HepG2 (cell line): ENCODE data around the gene TARM1. TPM values are rescaled to one million over a fixed set of nuclear protein-coding genes. Genes with fewer than 3 reads are reported as not detected.

ENCODE experiments used
- AHR ChIP-seq: IDR thresholded peaks from 2 replicates; pipeline ENCODE4 v1.6.1; 2018; ENCODE audit warnings: missing genetic modification reagents, missing compliant biosample characterization
- ARNT2 ChIP-seq: sonication (generic); formaldehyde crosslinking; IDR thresholded peaks from 2 replicates; pipeline ENCODE4 v1.8.0; 2022; ENCODE audit warnings: mild to moderate bottlenecking, low read depth, missing genetic modification reagents, moderate library complexity
- ARNTL ChIP-seq: sonication (generic); formaldehyde crosslinking; IDR thresholded peaks from 2 replicates; pipeline ENCODE4 v1.4.0; 2020; ENCODE audit warnings: mild to moderate bottlenecking, missing genetic modification reagents
- ATF5 ChIP-seq: sonication (generic); formaldehyde crosslinking; IDR thresholded peaks from 2 replicates; pipeline ENCODE4 v1.4.0; 2020; ENCODE audit warnings: mild to moderate bottlenecking, low read depth, missing genetic modification reagents
- ATM ChIP-seq: fragments of 450-650 bp; IDR thresholded peaks from 2 replicates; pipeline ENCODE4 v1.7.1; 2017; ENCODE audit warnings: mild to moderate bottlenecking, borderline replicate concordance
- HMG20B ChIP-seq: conservative IDR thresholded peaks from 2 replicates; pipeline ENCODE4 v1.6.1; 2016; ENCODE audit warnings: missing genetic modification reagents, missing compliant biosample characterization
- KAT7 ChIP-seq: IDR thresholded peaks from 2 replicates; pipeline ENCODE4 v1.6.1; 2018; ENCODE audit warnings: borderline replicate concordance, missing compliant biosample characterization
- KLF16 ChIP-seq, 2 experiments: sonication (generic) in 1 of 2; formaldehyde crosslinking in 1 of 2; IDR thresholded peaks; 2 replicates each; pipeline versions ENCODE4 v1.6.1 to v1.8.0; 2016 to 2023; ENCODE audit warnings: missing genetic modification reagents in 2 of 2, missing compliant biosample characterization in 1 of 2
- MIER3 ChIP-seq: IDR thresholded peaks from 2 replicates; pipeline ENCODE4 v1.6.1; 2016; ENCODE audit warnings: missing compliant biosample characterization, borderline replicate concordance
- NCOR1 ChIP-seq: fragments of 200-600 bp; sonication (generic); IDR thresholded peaks from 2 replicates; pipeline ENCODE4 v1.7.0; 2017; ENCODE audit warnings: antibody characterized with exemption, low read length, borderline replicate concordance
- NONO ChIP-seq, 2 experiments: fragments of 450-650 bp in 1 of 2; sonication (generic) in 1 of 2; formaldehyde crosslinking in 1 of 2; IDR thresholded peaks in 1 of 2; conservative IDR thresholded peaks in 1 of 2; 2 replicates each; pipeline versions ENCODE4 v1.6.1 to v1.8.0; 2017 to 2022; ENCODE audit warnings: mild to moderate bottlenecking in 1 of 2, missing genetic modification reagents in 1 of 2, moderate library complexity in 1 of 2
- NRL ChIP-seq: sonication (generic); formaldehyde crosslinking; IDR thresholded peaks from 2 replicates; pipeline ENCODE4 v1.5.0; 2020; ENCODE audit warnings: missing genetic modification reagents, mild to moderate bottlenecking, moderate library complexity, borderline replicate concordance
- PLSCR1 ChIP-seq: sonication (generic); formaldehyde crosslinking; IDR thresholded peaks from 2 replicates; pipeline ENCODE4 v1.5.0; 2020; ENCODE audit warnings: missing genetic modification reagents, mild to moderate bottlenecking, borderline replicate concordance
- SRY ChIP-seq: sonication (generic); formaldehyde crosslinking; IDR thresholded peaks from 2 replicates; pipeline ENCODE4 v1.8.0; 2022; ENCODE audit warnings: mild to moderate bottlenecking, missing genetic modification reagents
- STAT6 ChIP-seq: sonication (generic); formaldehyde crosslinking; IDR thresholded peaks from 2 replicates; pipeline ENCODE4 v1.4.0; 2020; ENCODE audit warnings: missing genetic modification reagents, mild to moderate bottlenecking, borderline replicate concordance
- THRA ChIP-seq: sonication (generic); formaldehyde crosslinking; IDR thresholded peaks from 2 replicates; pipeline ENCODE4 v1.4.0; 2020; ENCODE audit warnings: missing genetic modification reagents, borderline replicate concordance
- ZNF383 ChIP-seq: sonication (generic); formaldehyde crosslinking; IDR thresholded peaks from 2 replicates; pipeline ENCODE4 v1.4.0; 2020; ENCODE audit warnings: missing genetic modification reagents, mild to moderate bottlenecking, borderline replicate concordance
- ZNF629 ChIP-seq: sonication (generic); formaldehyde crosslinking; conservative IDR thresholded peaks from 2 replicates; pipeline ENCODE4 v1.5.0; 2020; ENCODE audit warnings: missing genetic modification reagents
- ZSCAN9 ChIP-seq: IDR thresholded peaks from 2 replicates; pipeline ENCODE4 v1.6.1; 2016; ENCODE audit warnings: borderline replicate concordance
- polyA plus RNA-seq, 8 experiments: library from polyadenylated mRNA; depleted of rRNA in 3 of 8; stranded (reverse) in 7 of 8; unstranded in 1 of 8; fragments of >200 nt; fragmentation: Illumina TruSeq in 4 of 8; extraction: Trizol in 4 of 8; gene quantifications; 2 replicates each; pipeline versions ENCODE4 v1.2.1 to v1.2.3, GENCODE V29; 2011 to 2016; ENCODE audit warnings: low read depth in 4 of 8, missing spikeins in 1 of 8, mixed read lengths in 1 of 8; ENCODE audit not compliant: insufficient read depth in 1 of 8
- total RNA-seq, 5 experiments: library from RNA; depleted of rRNA; stranded (reverse); fragments of >200 nt; fragmentation: Illumina TruSeq; extraction: Trizol; gene quantifications; 2 replicates each; pipeline ENCODE4 v1.2.3, GENCODE V29; 2016; ENCODE audit warnings: low read depth in 1 of 5

Gene TARM1
- total and polyA plus RNA-seq, 2 of the 13 experiments (the other 11 are each of a cell fraction or from before 2014, with no cell fraction given): not detected

GRCh38 chr19:54115109-54116063, 34.2 kb upstream of the TARM1 start, which contains the start of the genes PRPF31 and TFPT (continued):
- TF ChIP-seq KAT7: no peak
- no peak for TF ChIP-seq NCOR1
- TF ChIP-seq ARNTL (CRISPR knock-in tag): no peak
- peak; percentile 40; the same call in 1 of the 2 replicates for TF ChIP-seq ZSCAN9 (CRISPR knock-in tag)
- TF ChIP-seq SRY (CRISPR knock-in tag): 0 out of 2 replicates have a peak, but pooled peaks have one; percentile 45
- 0 out of 2 replicates have a peak, but pooled peaks have one; percentile 12 for TF ChIP-seq HMG20B (CRISPR knock-in tag)
- no peak for TF ChIP-seq ZNF629
- peak; percentile 93 for TF ChIP-seq STAT6 (CRISPR knock-in tag)
- TF ChIP-seq THRA: no peak
- no peak for TF ChIP-seq PLSCR1 (CRISPR knock-in tag)
- no peak for TF ChIP-seq NONO (IDR thresholded peaks at IDR 0.05)
- TF ChIP-seq NONO (CRISPR knock-in tag; conservative IDR thresholded peaks at IDR 0.05): peak; percentile 95
- TF ChIP-seq ATM: no peak
- TF ChIP-seq KLF16 (CRISPR knock-in tag; IDR thresholded peaks at IDR 0.05): peak in 1 of 2 experiments; percentile 98; a peak in 2 of 4 replicates
- no peak; the same call in none of the 2 replicates for TF ChIP-seq ARNT2 (CRISPR knock-in tag)
- TF ChIP-seq AHR (CRISPR knock-in tag): no peak
- TF ChIP-seq MIER3 (CRISPR knock-in tag): peak; percentile 66; the same call in 1 of the 2 replicates
- peak; percentile 89; the same call in 1 of the 2 replicates for TF ChIP-seq NRL (CRISPR knock-in tag)
- no peak for TF ChIP-seq ZNF383
- TF ChIP-seq ATF5 (CRISPR knock-in tag): no peak
